ENCODE data around the gene CCNB3. TPM values are rescaled to one million over a fixed set of nuclear protein-coding genes. Genes with fewer than 3 reads are reported as not detected.

The CCNB3 gene
- total RNA-seq, 1 experiment from 2014 or later: 0.68 TPM

GRCh38 chrX:50161127-50161526, 43.4 kb upstream of the CCNB3 start:
- H3K27ac Mint-ChIP-seq (ENCODE audit: low read depth, unreplicated experiment): no peak overlapping the region
- ChIA-PET CTCF (interaction anchor here (0.6 to 1.4 kb wide), 3 partner anchors 11 to 230 kb away, joined by 3 to 4 read pairs (median 3); no protein-coding TSS in a partner anchor), POLR2A (no interaction called here)
- peaks cover 9% of the 10 kb centered on the region for H3K27me3 Mint-ChIP-seq (ENCODE audit: insufficient read depth, unreplicated experiment)
- DNase-seq (ENCODE audit: unreplicated experiment): peak; percentile 5
- H3K4me1 Mint-ChIP-seq (ENCODE audit: insufficient read depth, unreplicated experiment): no peaks in the 10 kb centered on the region
- no peak overlapping the region for H3K4me3 Mint-ChIP-seq (ENCODE audit: unreplicated experiment)
- no TSS peak for BruUV-seq (replicated peaks)
- H3K9me3 Mint-ChIP-seq (ENCODE audit: unreplicated experiment): no peaks in the 10 kb centered on the region
- TF ChIP-seq, protein P1, sequence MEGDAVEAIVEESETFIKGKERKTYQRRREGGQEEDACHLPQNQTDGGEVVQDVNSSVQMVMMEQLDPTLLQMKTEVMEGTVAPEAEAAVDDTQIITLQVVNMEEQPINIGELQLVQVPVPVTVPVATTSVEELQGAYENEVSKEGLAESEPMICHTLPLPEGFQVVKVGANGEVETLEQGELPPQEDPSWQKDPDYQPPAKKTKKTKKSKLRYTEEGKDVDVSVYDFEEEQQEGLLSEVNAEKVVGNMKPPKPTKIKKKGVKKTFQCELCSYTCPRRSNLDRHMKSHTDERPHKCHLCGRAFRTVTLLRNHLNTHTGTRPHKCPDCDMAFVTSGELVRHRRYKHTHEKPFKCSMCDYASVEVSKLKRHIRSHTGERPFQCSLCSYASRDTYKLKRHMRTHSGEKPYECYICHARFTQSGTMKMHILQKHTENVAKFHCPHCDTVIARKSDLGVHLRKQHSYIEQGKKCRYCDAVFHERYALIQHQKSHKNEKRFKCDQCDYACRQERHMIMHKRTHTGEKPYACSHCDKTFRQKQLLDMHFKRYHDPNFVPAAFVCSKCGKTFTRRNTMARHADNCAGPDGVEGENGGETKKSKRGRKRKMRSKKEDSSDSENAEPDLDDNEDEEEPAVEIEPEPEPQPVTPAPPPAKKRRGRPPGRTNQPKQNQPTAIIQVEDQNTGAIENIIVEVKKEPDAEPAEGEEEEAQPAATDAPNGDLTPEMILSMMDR (IDR thresholded peaks at IDR 0.05; ENCODE audit: unreplicated experiment): no peak
- intact Hi-C loops (cut with micrococcal nuclease): no loop called here
- no peaks in the 10 kb centered on the region for H3K36me3 Mint-ChIP-seq (ENCODE audit: insufficient read depth, unreplicated experiment)

GRCh38 chrX:50165727-50166126, 38.8 kb upstream of the CCNB3 start:
- ChIA-PET CTCF (no interaction called here), POLR2A (no interaction called here)
- TF ChIP-seq, protein P1 (IDR thresholded peaks at IDR 0.05; ENCODE audit: unreplicated experiment): no peak
- H3K9me3 Mint-ChIP-seq (ENCODE audit: unreplicated experiment): no peaks in the 10 kb centered on the region
- intact Hi-C loops (cut with micrococcal nuclease): no loop called here
- no peak overlapping the region for H3K27ac Mint-ChIP-seq (ENCODE audit: low read depth, unreplicated experiment)
- no peak overlapping the region for H3K4me3 Mint-ChIP-seq (ENCODE audit: unreplicated experiment)
- H3K27me3 Mint-ChIP-seq (ENCODE audit: insufficient read depth, unreplicated experiment): peaks cover 16% of the 10 kb centered on the region
- no peaks in the 10 kb centered on the region for H3K4me1 Mint-ChIP-seq (ENCODE audit: insufficient read depth, unreplicated experiment)
- BruUV-seq (replicated peaks): no TSS peak
- no peak for DNase-seq (ENCODE audit: unreplicated experiment)
- H3K36me3 Mint-ChIP-seq (ENCODE audit: insufficient read depth, unreplicated experiment): no peaks in the 10 kb centered on the region

DNA sequence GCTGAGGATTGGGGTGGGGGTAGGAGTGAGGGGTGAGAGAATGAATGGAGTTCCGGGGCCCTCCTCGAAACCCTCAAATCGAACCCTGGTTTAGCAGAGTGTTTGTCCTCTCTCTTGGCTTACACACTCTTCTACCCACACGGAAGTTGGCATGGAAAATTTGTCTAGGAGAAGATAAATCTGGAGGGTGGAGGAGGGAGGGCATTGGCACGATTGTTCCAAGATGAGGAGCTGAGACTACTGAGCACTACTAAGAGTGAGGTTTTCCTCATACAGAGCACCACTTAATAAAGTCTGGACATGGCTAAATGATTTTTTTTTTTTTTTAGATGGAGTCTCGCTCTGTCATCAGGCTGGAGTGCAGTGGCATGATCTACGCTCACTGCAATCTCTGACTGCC, 37.2 kb upstream of the CCNB3 start:
- DNase-seq (ENCODE audit: unreplicated experiment): no peak
- ChIA-PET POLR2A (interaction anchor here (0.7 kb wide), 1 partner anchor 23 kb away, joined by 3 read pairs; no protein-coding TSS in a partner anchor), CTCF (interaction anchor here (0.5 to 0.7 kb wide), 2 partner anchors 20 to 38 kb away, joined by 3 to 4 read pairs; partner anchors contain the start of gene CCNB3)
- H3K4me3 Mint-ChIP-seq (ENCODE audit: unreplicated experiment): no peak overlapping the region
- peaks cover 24% of the 10 kb centered on the region for H3K27me3 Mint-ChIP-seq (ENCODE audit: insufficient read depth, unreplicated experiment)
- no peaks in the 10 kb centered on the region for H3K4me1 Mint-ChIP-seq (ENCODE audit: insufficient read depth, unreplicated experiment)
- no peak overlapping the region for H3K27ac Mint-ChIP-seq (ENCODE audit: low read depth, unreplicated experiment)
- TF ChIP-seq, protein P1 (IDR thresholded peaks at IDR 0.05; ENCODE audit: unreplicated experiment): no peak
- intact Hi-C loops (cut with micrococcal nuclease): no loop called here
- no TSS peak for BruUV-seq (replicated peaks)
- peaks cover 6% of the 10 kb centered on the region for H3K9me3 Mint-ChIP-seq (ENCODE audit: unreplicated experiment)
- no peaks in the 10 kb centered on the region for H3K36me3 Mint-ChIP-seq (ENCODE audit: insufficient read depth, unreplicated experiment)

GRCh38 chrX:50168241-50168687, 36.3 kb upstream of the CCNB3 start:
- H3K9me3 Mint-ChIP-seq (ENCODE audit: unreplicated experiment): peaks cover 8% of the 10 kb centered on the region
- no peak overlapping the region for H3K27ac Mint-ChIP-seq (ENCODE audit: low read depth, unreplicated experiment)
- no peaks in the 10 kb centered on the region for H3K36me3 Mint-ChIP-seq (ENCODE audit: insufficient read depth, unreplicated experiment)
- intact Hi-C loops (cut with micrococcal nuclease): no loop called here
- no TSS peak for BruUV-seq (replicated peaks)
- peaks cover 33% of the 10 kb centered on the region for H3K27me3 Mint-ChIP-seq (ENCODE audit: insufficient read depth, unreplicated experiment)
- TF ChIP-seq, protein P1 (IDR thresholded peaks at IDR 0.05; ENCODE audit: unreplicated experiment): no peak
- H3K4me3 Mint-ChIP-seq (ENCODE audit: unreplicated experiment): no peak overlapping the region
- ChIA-PET POLR2A (no interaction called here), CTCF (no interaction called here)
- DNase-seq (ENCODE audit: unreplicated experiment): peak; percentile 8
- no peaks in the 10 kb centered on the region for H3K4me1 Mint-ChIP-seq (ENCODE audit: insufficient read depth, unreplicated experiment)

Data from MCF 10A (cell line).